Measurements from ENCODE around the gene KLF7. TPM values are rescaled to one million over a fixed set of nuclear protein-coding genes. Genes with fewer than 3 reads are reported as not detected.

The KLF7 gene
- total and polyA plus RNA-seq, 2 donors (not counting 3 experiments of a cell fraction or from before 2014, with no cell fraction given): 32.8 to 42.9 TPM

GRCh38 chr2:207129821-207130220 lies 35.9 kb downstream of the KLF7 start:
- BruUV-seq (replicated peaks): no TSS peak
- Histone ChIP-seq H3K9ac (replicated peaks; ENCODE audit: extremely low read depth, insufficient read depth, low read length) (no peak overlapping the region), H3K27ac (ENCODE audit: insufficient read depth, low read depth, low read length) (no peak overlapping the region), H4K20me1 (replicated peaks; ENCODE audit: control insufficient read depth, extremely low read depth, insufficient read depth, low read length) (no peaks in the 10 kb centered on the region), H3K4me1 (ENCODE audit: control insufficient read depth, extremely low read depth, insufficient read depth, low read length) (peaks cover 62% of the 10 kb centered on the region), H3K27me3 (ENCODE audit: control insufficient read depth in 2 of 2, insufficient read depth in 2 of 2, low read length in 2 of 2) (no peaks in the 10 kb centered on the region), H3K4me3 (replicated peaks in 1 of 3; ENCODE audit: insufficient read depth in 1 of 3, low read depth in 1 of 3, low read length in 3 of 3) (no peak overlapping the region), H2AFZ (ENCODE audit: low read depth, low read length) (no peak overlapping the region), H3K79me2 (ENCODE audit: control insufficient read depth, insufficient read depth, low read length) (peaks cover 96% of the 10 kb centered on the region), H3K36me3 (ENCODE audit: control insufficient read depth in 2 of 2, extremely low read depth in 1 of 2, insufficient read depth in 2 of 2, low read length in 2 of 2) (peaks cover 0 to 2% of the 10 kb centered on the region in 2 experiments), H3K9me3 (replicated peaks; ENCODE audit: control insufficient read depth, insufficient read depth, low read length) (no peaks in the 10 kb centered on the region), H3K4me2 (ENCODE audit: insufficient read depth, low read length) (no peak overlapping the region), H3K9me1 (replicated peaks; ENCODE audit: control insufficient read depth, extremely low read depth, insufficient read depth, low read length) (no peaks in the 10 kb centered on the region)
- TF ChIP-seq CTCF (IDR thresholded peaks at IDR 0.05; ENCODE audit: extremely low read depth in 1 of 2, insufficient read depth in 1 of 2, low read depth in 1 of 2, low read length in 2 of 2) (no peak), POLR2AphosphoS5 (IDR thresholded peaks at IDR 0.05; ENCODE audit: insufficient read depth, low read depth, low read length) (no peak), MYC (IDR thresholded peaks at IDR 0.05; ENCODE audit: low read depth, low read length) (no peak)
- intact Hi-C loops (cut with micrococcal nuclease) (loop anchor here (10.0 kb wide), 1 partner anchor 145 kb away; no protein-coding TSS in a partner anchor), dilution Hi-C loops (cut with MboI; ENCODE audit: extremely low pct_ligation_motif_present, low sequenced_read_pairs) (no loop called here)
- FAIRE-seq (no peak), DNase-seq (ENCODE audit: low read depth, low spot score) (no peak)
- ChIA-PET CTCF (no interaction called here), POLR2A (no interaction called here)

GRCh38 chr2:207128867-207129266 lies 36.9 kb downstream of the KLF7 start:
- H3K79me2 ChIP-seq (ENCODE audit: control insufficient read depth, insufficient read depth, low read length): peaks cover 99% of the 10 kb centered on the region
- peaks cover 55% of the 10 kb centered on the region for H3K4me1 ChIP-seq (ENCODE audit: control insufficient read depth, extremely low read depth, insufficient read depth, low read length)
- no peak overlapping the region for H3K9ac ChIP-seq (replicated peaks; ENCODE audit: extremely low read depth, insufficient read depth, low read length)
- intact Hi-C loops (cut with micrococcal nuclease) (no loop called here), dilution Hi-C loops (cut with MboI; ENCODE audit: extremely low pct_ligation_motif_present, low sequenced_read_pairs) (no loop called here)
- H4K20me1 ChIP-seq (replicated peaks; ENCODE audit: control insufficient read depth, extremely low read depth, insufficient read depth, low read length): no peaks in the 10 kb centered on the region
- BruUV-seq (replicated peaks): no TSS peak
- FAIRE-seq (no peak), DNase-seq (ENCODE audit: low read depth, low spot score) (no peak)
- H3K4me2 ChIP-seq (ENCODE audit: insufficient read depth, low read length): no peak overlapping the region
- no peaks in the 10 kb centered on the region for H3K9me1 ChIP-seq (replicated peaks; ENCODE audit: control insufficient read depth, extremely low read depth, insufficient read depth, low read length)
- no peak overlapping the region for H2AFZ ChIP-seq (ENCODE audit: low read depth, low read length)
- no peaks in the 10 kb centered on the region for H3K9me3 ChIP-seq (replicated peaks; ENCODE audit: control insufficient read depth, insufficient read depth, low read length)
- H3K4me3 ChIP-seq (replicated peaks in 1 of 3; ENCODE audit: insufficient read depth in 1 of 3, low read depth in 1 of 3, low read length in 3 of 3): no peak overlapping the region
- no peak for TF ChIP-seq JUN (IDR thresholded peaks at IDR 0.05; ENCODE audit: borderline replicate concordance, insufficient read depth, insufficient read length, low read depth)
- TF ChIP-seq FOS (IDR thresholded peaks at IDR 0.05; ENCODE audit: borderline replicate concordance, insufficient read depth, low read length): no peak
- TF ChIP-seq, protein P1, sequence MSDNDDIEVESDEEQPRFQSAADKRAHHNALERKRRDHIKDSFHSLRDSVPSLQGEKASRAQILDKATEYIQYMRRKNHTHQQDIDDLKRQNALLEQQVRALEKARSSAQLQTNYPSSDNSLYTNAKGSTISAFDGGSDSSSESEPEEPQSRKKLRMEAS (IDR thresholded peaks at IDR 0.05; ENCODE audit: insufficient read depth, insufficient read length): no peak
- TF ChIP-seq EZH2 (IDR thresholded peaks at IDR 0.05; ENCODE audit: borderline replicate concordance, low read depth, low read length, severe bottlenecking): no peak
- TF ChIP-seq MYC (IDR thresholded peaks at IDR 0.05; ENCODE audit: low read depth, low read length): no peak
- no peaks in the 10 kb centered on the region for H3K27me3 ChIP-seq (ENCODE audit: control insufficient read depth in 2 of 2, insufficient read depth in 2 of 2, low read length in 2 of 2)
- POLR2A ChIA-PET: no interaction called here
- H3K27ac ChIP-seq (ENCODE audit: insufficient read depth, low read depth, low read length): no peak overlapping the region
- H3K36me3 ChIP-seq (ENCODE audit: control insufficient read depth in 2 of 2, extremely low read depth in 1 of 2, insufficient read depth in 2 of 2, low read length in 2 of 2): peaks cover 4% of the 10 kb centered on the region in 2 experiments
- CTCF ChIA-PET: interaction anchor here (0.6 kb wide), 1 partner anchor 209 kb away, joined by 3 read pairs; no protein-coding TSS in a partner anchor
